CD14-positive monocyte (primary cell): ENCODE measurements around the gene GSPT1. TPM values are rescaled to one million over a fixed set of nuclear protein-coding genes. Genes with fewer than 3 reads are reported as not detected.
"Not testable (repeated sequence)": the region's sequence is repeated elsewhere in the genome, so short reads cannot be mapped to it uniquely, and the experiment has no call there.

Source experiments
- DNase-seq, 3 donors: peaks; one replicate each; pipeline ENCODE4 v3.0.0-alpha.2; 2011 to 2022
- H2AFZ ChIP-seq: 2 replicates; pipeline ENCODE4 v1.6.0; 2012; ENCODE audit warnings: mild to moderate bottlenecking, low read depth, low read length, inconsistent platforms; ENCODE audit not compliant: insufficient read depth, poor library complexity, severe bottlenecking
- H3K27ac ChIP-seq, 2 donors: 1 replicate in 1 of 2; 2 replicates in 1 of 2; pipeline ENCODE4 v1.5.1; 2012 to 2013; ENCODE audit warnings: low read length in 2 of 2, control low read depth in 1 of 2, inconsistent platforms in 1 of 2, low read depth in 1 of 2, mild to moderate bottlenecking in 1 of 2
- H3K27me3 ChIP-seq, 2 donors: one replicate each; pipeline versions ENCODE4 v1.6.0 to v1.6.1; 2011 to 2013; ENCODE audit warnings: low read length in 2 of 2; ENCODE audit not compliant: control insufficient read depth in 2 of 2, insufficient read depth in 2 of 2
- H3K36me3 ChIP-seq, 2 donors: replicated peaks in 1 of 2; 1 replicate in 1 of 2; 2 replicates in 1 of 2; pipeline versions ENCODE4 v1.5.1 to v1.6.1; 2012 to 2013; ENCODE audit warnings: low read length in 2 of 2, control low read depth in 1 of 2, inconsistent platforms in 1 of 2, mild to moderate bottlenecking in 1 of 2; ENCODE audit not compliant: insufficient read depth in 2 of 2, control insufficient read depth in 1 of 2
- H3K4me1 ChIP-seq, 2 donors: 1 replicate in 1 of 2; 2 replicates in 1 of 2; pipeline versions ENCODE4 v1.5.1 to v1.6.1; 2012 to 2013; ENCODE audit warnings: low read length in 2 of 2, control low read depth in 1 of 2, inconsistent platforms in 1 of 2, mild to moderate bottlenecking in 1 of 2, moderate library complexity in 1 of 2; ENCODE audit not compliant: insufficient read depth in 2 of 2, control insufficient read depth in 1 of 2
- H3K4me2 ChIP-seq: replicated peaks from 2 replicates; pipeline ENCODE3; 2012; ENCODE audit warnings: low read length, moderate library complexity, mild to moderate bottlenecking; ENCODE audit not compliant: poor library complexity, severe bottlenecking; ENCODE audit errors: extremely low read depth
- H3K4me3 ChIP-seq, 3 experiments: fragments of 200-600 bp in 1 of 3; sonication (generic) in 1 of 3; replicated peaks in 1 of 3; 1 replicate in 2 of 3; 2 replicates in 1 of 3; pipeline ENCODE4 v1.5.1; 2011 to 2013; ENCODE audit warnings: low read length in 3 of 3, mild to moderate bottlenecking in 3 of 3, control low read depth in 2 of 3, low read depth in 2 of 3, inconsistent platforms in 1 of 3, moderate library complexity in 1 of 3
- H3K79me2 ChIP-seq: 2 replicates; pipeline ENCODE4 v1.6.0; 2012; ENCODE audit warnings: mild to moderate bottlenecking, control low read depth, inconsistent platforms, low read length, moderate library complexity; ENCODE audit not compliant: insufficient read depth
- H3K9ac ChIP-seq: 2 replicates; pipeline ENCODE4 v1.6.0; 2017; ENCODE audit warnings: low read length, mild to moderate bottlenecking; ENCODE audit not compliant: insufficient read depth, poor library complexity, severe bottlenecking
- H3K9me3 ChIP-seq, 2 donors: replicated peaks in 1 of 2; 1 replicate in 1 of 2; 2 replicates in 1 of 2; pipeline versions ENCODE4 v1.5.1 to v1.6.1; 2012 to 2013; ENCODE audit warnings: low read length in 2 of 2, control low read depth in 1 of 2; ENCODE audit not compliant: control insufficient read depth in 1 of 2, insufficient read depth in 1 of 2
- H4K20me1 ChIP-seq: 2 replicates; pipeline ENCODE4 v1.6.0; 2012; ENCODE audit warnings: mild to moderate bottlenecking, low read length, control low read depth, moderate library complexity; ENCODE audit not compliant: insufficient read depth
- H3K27ac Mint-ChIP-seq, 7 donors: one replicate each; pipeline ENCODE4 v1.8.0; 2020; ENCODE audit warnings: mild to moderate bottlenecking in 7 of 7, mixed read lengths in 7 of 7, moderate library complexity in 6 of 7, inconsistent platforms in 2 of 7
- H3K27me3 Mint-ChIP-seq, 3 donors: one replicate each; pipeline ENCODE4 v1.8.0; 2021 to 2022; ENCODE audit warnings: low read depth in 3 of 3, mild to moderate bottlenecking in 3 of 3, mixed read lengths in 3 of 3, moderate library complexity in 3 of 3, inconsistent platforms in 1 of 3
- H3K36me3 Mint-ChIP-seq, 2 donors: one replicate each; pipeline ENCODE4 v1.8.0; 2020; ENCODE audit warnings: mixed read lengths in 2 of 2, inconsistent platforms in 1 of 2, mild to moderate bottlenecking in 1 of 2
- H3K4me1 Mint-ChIP-seq: one replicate; pipeline ENCODE4 v1.8.0; 2020; ENCODE audit warnings: mild to moderate bottlenecking, mixed read lengths
- H3K4me3 Mint-ChIP-seq, 2 donors: one replicate each; pipeline ENCODE4 v1.8.0; 2020; ENCODE audit warnings: mild to moderate bottlenecking in 2 of 2, mixed read lengths in 2 of 2, moderate library complexity in 1 of 2
- H3K9me3 Mint-ChIP-seq, 7 donors: one replicate each; pipeline ENCODE4 v1.8.0; 2020 to 2022; ENCODE audit warnings: mixed read lengths in 7 of 7, mild to moderate bottlenecking in 6 of 7, moderate library complexity in 6 of 7, inconsistent platforms in 2 of 7
- WGBS: methylation state at CpG from one replicate; pipeline ENCODE4 v1.1.5; 2013; ENCODE audit warnings: missing lambda C conversion rate; ENCODE audit not compliant: insufficient coverage; 5-methylcytosine and 5-hydroxymethylcytosine counted together
- intact Hi-C, 2 donors: fragments of 100-400 bp; cut with micrococcal nuclease; formaldehyde crosslinking; loops; one replicate each; pipeline versions ENCODE4 v1.15.0 to v1.15.1; 2023
- polyA plus RNA-seq, 3 donors: library from polyadenylated mRNA; depleted of rRNA in 1 of 3; unstranded in 2 of 3; stranded (reverse) in 1 of 3; fragments of 300-500 nt in 2 of 3; fragments of >200 nt in 1 of 3; fragmentation: Illumina TruSeq in 2 of 3; gene quantifications; 1 replicate in 2 of 3; 2 replicates in 1 of 3; pipeline ENCODE4 v1.2.3, GENCODE V29; 2012 to 2021

Gene GSPT1
- polyA plus RNA-seq, 3 donors = 22.4 to 48.3 (median 47.9) TPM

- H3K9me3 ChIP-seq, H3K4me2 ChIP-seq, H3K4me3 ChIP-seq, H3K4me3 Mint-ChIP-seq, H3K9me3 Mint-ChIP-seq, H3K4me1 Mint-ChIP-seq, intact Hi-C loops, H3K36me3 Mint-ChIP-seq, DNase-seq, H3K27me3 Mint-ChIP-seq, H3K27ac ChIP-seq, H4K20me1 ChIP-seq, H2AFZ ChIP-seq, H3K36me3 ChIP-seq, H3K27ac Mint-ChIP-seq, H3K27me3 ChIP-seq, H3K4me1 ChIP-seq, H3K9ac ChIP-seq, H3K79me2 ChIP-seq: not testable (repeated sequence)
- WGBS = no CpG with 5 or more reads among the region's 13 CpGs
Observed at GRCh38 chr16:11927350-11927749, 11.6 kb upstream of the GSPT1 start.

- H2AFZ ChIP-seq, intact Hi-C loops, H3K9me3 ChIP-seq, H3K27me3 ChIP-seq, H3K27ac Mint-ChIP-seq, H3K4me3 ChIP-seq, H4K20me1 ChIP-seq, H3K9ac ChIP-seq, H3K27ac ChIP-seq, H3K79me2 ChIP-seq, DNase-seq, H3K36me3 ChIP-seq, H3K36me3 Mint-ChIP-seq, H3K4me1 ChIP-seq, H3K9me3 Mint-ChIP-seq, H3K4me1 Mint-ChIP-seq, H3K4me2 ChIP-seq, H3K4me3 Mint-ChIP-seq: not testable (repeated sequence)
- no CpG with 5 or more reads among the region's 10 CpGs for WGBS
- peaks cover 3 to 15% (median 7%) of the 10 kb centered on the region in 3 donors for H3K27me3 Mint-ChIP-seq
Observed at GRCh38 chr16:11924046-11924445, 8.3 kb upstream of the GSPT1 start.
